MM.1S (cell line): ENCODE results near the gene GJC1.
A peak's percentile ranks its signal among the peaks of the same experiment; 100 is the strongest.

Experiments used
- DNase-seq: peaks from one replicate; pipeline ENCODE4 v3.0.0-alpha.2; 2015
- H2AFZ ChIP-seq: fragments of 300-600 bp; sonication (generic); 2 replicates; pipeline ENCODE4 v1.6.0; 2016; ENCODE audit warnings: antibody characterized with exemption, low read length
- H3F3A ChIP-seq: fragments of 300-600 bp; sonication (generic); 2 replicates; pipeline ENCODE4 v1.6.1; 2016; ENCODE audit warnings: mild to moderate bottlenecking, antibody characterized with exemption, low read length, moderate library complexity, mixed read lengths; ENCODE audit not compliant: insufficient read depth
- H3K27ac ChIP-seq: fragments of 300-600 bp; sonication (generic); 2 replicates; pipeline ENCODE4 v1.5.1; 2016; ENCODE audit warnings: mild to moderate bottlenecking, low read length
- H3K27me3 ChIP-seq: fragments of 300-600 bp; sonication (generic); replicated peaks from 2 replicates; pipeline ENCODE4 v1.6.0; 2016; ENCODE audit warnings: low read length; ENCODE audit not compliant: insufficient read depth
- H3K36me3 ChIP-seq: fragments of 300-600 bp; sonication (generic); replicated peaks from 2 replicates; pipeline ENCODE4 v1.6.1; 2016; ENCODE audit warnings: mild to moderate bottlenecking, low read length, mixed read lengths; ENCODE audit not compliant: insufficient read depth
- H3K4me1 ChIP-seq: fragments of 300-600 bp; sonication (generic); 2 replicates; pipeline ENCODE4 v1.6.1; 2016; ENCODE audit warnings: low read length, mixed read lengths
- H3K4me2 ChIP-seq: fragments of 300-600 bp; sonication (generic); 2 replicates; pipeline ENCODE4 v1.6.0; 2016; ENCODE audit warnings: low read depth, low read length
- H3K4me3 ChIP-seq: fragments of 300-600 bp; sonication (generic); 2 replicates; pipeline ENCODE4 v1.5.1; 2016; ENCODE audit warnings: low read length, mixed read lengths
- H3K79me2 ChIP-seq: fragments of 300-600 bp; sonication (generic); 2 replicates; pipeline ENCODE4 v1.6.1; 2016; ENCODE audit warnings: mixed run types, low read length, mixed read lengths
- H3K9ac ChIP-seq: fragments of 300-600 bp; sonication (generic); 2 replicates; pipeline ENCODE4 v1.6.1; 2016; ENCODE audit warnings: low read length, mixed read lengths
- H3K9me2 ChIP-seq: fragments of 300-600 bp; sonication (generic); replicated peaks from 2 replicates; pipeline ENCODE4 v1.6.1; 2016; ENCODE audit warnings: mild to moderate bottlenecking, low read length, mixed read lengths; ENCODE audit not compliant: insufficient read depth
- H3K9me3 ChIP-seq: fragments of 300-600 bp; sonication (generic); replicated peaks from 2 replicates; pipeline ENCODE4 v1.6.1; 2016; ENCODE audit warnings: mild to moderate bottlenecking, low read length, mixed read lengths; ENCODE audit not compliant: insufficient read depth
- H4K20me1 ChIP-seq: fragments of 300-600 bp; sonication (generic); 2 replicates; pipeline ENCODE4 v1.6.1; 2016; ENCODE audit warnings: mild to moderate bottlenecking, low read length, moderate library complexity, mixed read lengths; ENCODE audit not compliant: insufficient read depth
- CTCF ChIP-seq: fragments of 300-600 bp; sonication (generic); IDR thresholded peaks from 2 replicates; pipeline ENCODE4 v1.5.1; 2016; ENCODE audit warnings: antibody characterized with exemption, low read length, mixed read lengths
- EZH2 ChIP-seq: fragments of 300-600 bp; sonication (generic); optimal IDR thresholded peaks from 2 replicates; pipeline ENCODE3; 2017; ENCODE audit warnings: low read depth, mild to moderate bottlenecking, antibody characterized with exemption, low read length, mixed read lengths
- EZH2phosphoT487 ChIP-seq: fragments of 300-600 bp; sonication (generic); IDR thresholded peaks from 2 replicates; pipeline ENCODE4 v1.6.1; 2018; ENCODE audit warnings: antibody characterized with exemption, low read length

Gene GJC1

DNA sequence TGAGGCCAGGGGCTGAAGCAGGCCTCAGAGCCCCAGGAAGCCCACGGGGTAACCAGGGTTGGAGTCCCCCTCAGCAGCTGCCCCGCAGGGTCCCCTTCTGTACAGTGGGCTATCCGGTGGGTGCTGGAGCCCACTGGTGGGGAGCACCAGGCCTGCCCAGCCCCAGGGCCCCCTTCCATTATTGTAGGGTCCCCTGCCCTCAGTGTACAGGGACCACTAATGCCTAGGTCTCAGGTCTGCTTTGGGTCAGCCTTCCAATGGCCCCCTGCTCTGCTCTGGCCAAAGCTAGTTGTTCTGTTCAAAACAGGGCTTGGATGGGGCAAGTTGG lies 70.2 kb downstream of the GJC1 start:
- TF ChIP-seq EZH2phosphoT487 (no peak), EZH2 (no peak), CTCF (no peak)
- no peak overlapping the region for H3K4me3 ChIP-seq
- no peak overlapping the region for H3K4me2 ChIP-seq
- H3F3A ChIP-seq: no peaks in the 10 kb centered on the region
- H3K9me3 ChIP-seq: no peaks in the 10 kb centered on the region
- H3K9me2 ChIP-seq: no peaks in the 10 kb centered on the region
- no peak overlapping the region for H3K27ac ChIP-seq
- H3K79me2 ChIP-seq: no peaks in the 10 kb centered on the region
- H2AFZ ChIP-seq: no peak overlapping the region
- no peaks in the 10 kb centered on the region for H3K4me1 ChIP-seq
- no peak for DNase-seq
- peaks cover 37% of the 10 kb centered on the region for H3K27me3 ChIP-seq
- H3K9ac ChIP-seq: no peak overlapping the region
- H4K20me1 ChIP-seq: no peaks in the 10 kb centered on the region
- no peaks in the 10 kb centered on the region for H3K36me3 ChIP-seq

- no peaks in the 10 kb centered on the region for H4K20me1 ChIP-seq
- no peak for DNase-seq
- H3F3A ChIP-seq: no peaks in the 10 kb centered on the region
- no peaks in the 10 kb centered on the region for H3K9me3 ChIP-seq
- H3K36me3 ChIP-seq: no peaks in the 10 kb centered on the region
- H3K9me2 ChIP-seq: no peaks in the 10 kb centered on the region
- H3K9ac ChIP-seq: no peak overlapping the region
- peaks cover 37% of the 10 kb centered on the region for H3K27me3 ChIP-seq
- H3K79me2 ChIP-seq: no peaks in the 10 kb centered on the region
- H2AFZ ChIP-seq: no peak overlapping the region
- peak overlapping the region; percentile 47; the same call in 1 of the 2 replicates for H3K4me2 ChIP-seq
- TF ChIP-seq EZH2phosphoT487: no peak
- TF ChIP-seq EZH2: no peak
- no peak for TF ChIP-seq CTCF
- no peaks in the 10 kb centered on the region for H3K4me1 ChIP-seq
- no peak overlapping the region for H3K27ac ChIP-seq
- no peak overlapping the region; the same call in 1 of the 2 replicates for H3K4me3 ChIP-seq
These were observed 70.8 kb downstream of the GJC1 start for GRCh38 chr17:44759086-44759915.

GRCh38 chr17:44758414-44759085 lies 71.5 kb downstream of the GJC1 start, which contains the start of gene ADAM11:
TSS of gene ADAM11 (plus strand) at chr17:44758988. CDS start at chr17:44759200, 212 bp downstream.
- Histone ChIP-seq H3F3A (no peaks in the 10 kb centered on the region), H3K9ac (no peak within 1 kb of the TSS), H3K27me3 (peaks cover 37% of the 10 kb centered on the region), H3K79me2 (no peaks in the 10 kb centered on the region), H3K4me2 (peak within 1 kb of the TSS; percentile 47; the same call in 1 of the 2 replicates), H3K4me1 (no peaks in the 10 kb centered on the region), H3K36me3 (no peaks in the 10 kb centered on the region), H3K27ac (no peak within 1 kb of the TSS), H3K9me3 (no peaks in the 10 kb centered on the region), H3K9me2 (no peaks in the 10 kb centered on the region), H2AFZ (no peak within 1 kb of the TSS), H4K20me1 (no peaks in the 10 kb centered on the region), H3K4me3 (no peak within 1 kb of the TSS; the same call in 1 of the 2 replicates)
- no peak for DNase-seq
- TF ChIP-seq EZH2 (no peak), EZH2phosphoT487 (no peak), CTCF (no peak)
